Right atrium auricular region (tissue), 2 donors: ENCODE results near the gene KIF16B. TPM values are rescaled to one million over a fixed set of nuclear protein-coding genes. Genes with fewer than 3 reads are reported as not detected.
"Not testable (repeated sequence)": the region's sequence is repeated elsewhere in the genome, so short reads cannot be mapped to it uniquely, and the experiment has no call there.

ENCODE experiments used
- DNase-seq: peaks from one replicate; pipeline ENCODE4 v3.0.0-alpha.2; 2019; ENCODE audit warnings: low spot score
- H3K27ac ChIP-seq, 2 donors: fragments of 200-600 bp; sonication (generic); 1 replicate in 1 of 2; 2 replicates in 1 of 2; pipeline ENCODE4 v1.5.1; 2016 to 2019
- H3K27me3 ChIP-seq, 2 donors: fragments of 200-600 bp; sonication (generic); one replicate each; pipeline versions ENCODE4 v1.5.1 to v1.6.0; 2017 to 2019
- H3K36me3 ChIP-seq: fragments of 200-600 bp; sonication (generic); one replicate; pipeline ENCODE4 v1.5.1; 2016
- H3K4me1 ChIP-seq, 2 donors: fragments of 200-600 bp; sonication (generic); one replicate each; pipeline versions ENCODE4 v1.5.1 to v1.6.0; 2017 to 2019
- H3K4me3 ChIP-seq, 2 donors: fragments of 200-600 bp; sonication (generic); 1 replicate in 1 of 2; 2 replicates in 1 of 2; pipeline ENCODE4 v1.5.1; 2017 to 2019; ENCODE audit warnings: mild to moderate bottlenecking in 1 of 2, moderate library complexity in 1 of 2
- H3K9me3 ChIP-seq, 2 donors: fragments of 200-600 bp; sonication (generic); one replicate each; pipeline ENCODE4 v1.5.1; 2019
- CTCF ChIP-seq, 2 donors: fragments of 200-600 bp; sonication (generic); IDR thresholded peaks; one replicate each; pipeline ENCODE4 v1.5.1; 2019; ENCODE audit warnings: antibody characterized with exemption in 2 of 2
- total RNA-seq, 2 donors: library from RNA; depleted of rRNA; stranded (reverse); fragments of >200 nt; gene quantifications; one replicate each; pipeline ENCODE4 v1.1.0, GENCODE V29; 2016

The KIF16B gene
- total RNA-seq, 2 donors from 2014 or later: 11.2 to 23.0 TPM

- Histone ChIP-seq H3K4me3 (no peak overlapping the region), H3K27me3 (no peaks in the 10 kb centered on the region), H3K36me3 (peaks cover under 1% of the 10 kb centered on the region), H3K4me1 (no peaks in the 10 kb centered on the region), H3K9me3 (no peaks in the 10 kb centered on the region), H3K27ac (no peak overlapping the region)
- TF ChIP-seq CTCF (IDR thresholded peaks at IDR 0.05): no peak
- no peak for DNase-seq
Measured at GRCh38 chr20:16267526-16267925, 305.7 kb downstream of the KIF16B start.

- no peaks in the 10 kb centered on the region for H3K4me1 ChIP-seq
- no peak for DNase-seq
- no peak overlapping the region for H3K4me3 ChIP-seq
- TF ChIP-seq CTCF (IDR thresholded peaks at IDR 0.05): no peak
- no peak overlapping the region for H3K27ac ChIP-seq
- H3K27me3 ChIP-seq: no peaks in the 10 kb centered on the region
- no peaks in the 10 kb centered on the region for H3K9me3 ChIP-seq
- H3K36me3 ChIP-seq: no peaks in the 10 kb centered on the region
Measured at GRCh38 chr20:16265334-16265733, 307.9 kb downstream of the KIF16B start.

- Histone ChIP-seq H3K27me3 (no peaks in the 10 kb centered on the region), H3K4me1 (no peaks in the 10 kb centered on the region), H3K4me3 (no peak overlapping the region), H3K9me3 (no peaks in the 10 kb centered on the region), H3K36me3 (no peaks in the 10 kb centered on the region), H3K27ac (no peak overlapping the region)
- no peak for TF ChIP-seq CTCF (IDR thresholded peaks at IDR 0.05)
- DNase-seq: no peak
Measured at GRCh38 chr20:16263582-16263981, 309.7 kb downstream of the KIF16B start.

- H3K27ac ChIP-seq: no peak overlapping the region
- no peak for DNase-seq
- no peak for TF ChIP-seq CTCF (IDR thresholded peaks at IDR 0.05)
Measured at GRCh38 chr20:16262594-16262993, 310.7 kb downstream of the KIF16B start.

GRCh38 chr20:16261733-16262273 lies 311.4 kb downstream of the KIF16B start:
- H3K36me3 ChIP-seq: no peaks in the 10 kb centered on the region
- H3K9me3 ChIP-seq: no peaks in the 10 kb centered on the region
- no peaks in the 10 kb centered on the region for H3K27me3 ChIP-seq
- no peak overlapping the region for H3K27ac ChIP-seq
- no peak for DNase-seq
- no peaks in the 10 kb centered on the region for H3K4me1 ChIP-seq
- no peak for TF ChIP-seq CTCF (IDR thresholded peaks at IDR 0.05)
- H3K4me3 ChIP-seq: no peak overlapping the region

More at GRCh38 chr20:16262594-16262993, 310.7 kb downstream of the KIF16B start:
- Histone ChIP-seq H3K9me3 (no peaks in the 10 kb centered on the region), H3K4me3 (no peak overlapping the region), H3K27me3 (no peaks in the 10 kb centered on the region), H3K36me3 (no peaks in the 10 kb centered on the region), H3K4me1 (no peaks in the 10 kb centered on the region)

GRCh38 chr20:16260911-16261310 lies 312.3 kb downstream of the KIF16B start:
- no peak for TF ChIP-seq CTCF (IDR thresholded peaks at IDR 0.05)
- H3K4me1 ChIP-seq: no peaks in the 10 kb centered on the region
- DNase-seq: no peak
- H3K27ac ChIP-seq: no peak overlapping the region
- H3K4me3 ChIP-seq: no peak overlapping the region
- no peaks in the 10 kb centered on the region for H3K9me3 ChIP-seq
- no peaks in the 10 kb centered on the region for H3K36me3 ChIP-seq
- H3K27me3 ChIP-seq: no peaks in the 10 kb centered on the region

- H3K36me3 ChIP-seq, H3K9me3 ChIP-seq, H3K27ac ChIP-seq, H3K4me1 ChIP-seq, DNase-seq, H3K4me3 ChIP-seq, H3K27me3 ChIP-seq: not testable (repeated sequence)
Measured at GRCh38 chr20:16260133-16260532, 313.1 kb downstream of the KIF16B start.
